ENCODE results near the gene EGFLAM. TPM values are rescaled to one million over a fixed set of nuclear protein-coding genes. Genes with fewer than 3 reads are reported as not detected.

The EGFLAM gene
- total RNA-seq, 2 donors from 2014 or later: 6.4 to 10.2 TPM

- DNase-seq (ENCODE audit: low spot score): no peak
- intact Hi-C loops (cut with DNase I): no loop called here
These were observed 104.4 kb downstream of the EGFLAM start for GRCh38 chr5:38362713-38363112.

DNA sequence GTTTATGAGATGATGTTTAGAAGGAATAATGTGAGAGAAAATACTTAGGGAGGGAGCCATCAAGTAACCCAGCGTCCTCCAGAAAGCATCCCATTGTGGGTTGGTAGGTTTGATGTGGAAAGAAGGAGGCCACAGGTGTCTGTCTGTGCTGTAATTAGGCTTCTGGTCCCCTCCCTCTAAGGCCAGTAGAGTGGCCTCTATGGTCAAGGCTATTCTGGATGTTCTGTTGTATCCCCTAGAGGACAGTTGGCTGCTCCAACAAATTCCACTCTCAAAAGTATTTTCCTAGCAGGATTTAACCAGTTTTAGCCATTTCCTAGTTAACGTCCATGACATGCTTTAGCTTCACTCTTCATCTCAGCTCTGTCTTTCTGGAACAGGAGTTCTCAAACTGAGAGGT is 106.5 kb downstream of the EGFLAM start:
- DNase-seq (ENCODE audit: low spot score): no peak
- intact Hi-C loops (cut with DNase I): no loop called here

DNA sequence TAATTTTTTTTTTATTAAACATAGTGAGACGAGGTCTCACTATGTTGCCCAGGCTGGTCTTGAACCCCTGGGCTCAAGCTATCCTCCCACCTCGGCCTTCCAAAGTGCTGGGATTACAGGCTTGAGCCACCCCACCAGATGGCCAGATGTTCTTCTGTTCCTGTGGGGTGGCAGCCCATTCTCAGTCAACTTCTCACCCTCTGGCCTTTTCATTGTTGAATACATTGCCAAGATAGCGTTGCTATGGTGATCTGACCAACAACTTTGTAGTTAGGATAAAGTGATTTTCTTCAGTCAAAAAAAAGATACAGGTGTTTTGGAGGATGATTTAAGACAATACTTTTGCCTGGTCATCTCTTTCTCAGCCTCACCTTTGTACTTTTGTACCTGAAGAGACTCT is 109.1 kb downstream of the EGFLAM start:
- intact Hi-C loops (cut with DNase I): no loop called here
- DNase-seq (ENCODE audit: low spot score): no peak

- DNase-seq (ENCODE audit: low spot score): no peak
- intact Hi-C loops (cut with DNase I): no loop called here
These were observed 109.6 kb downstream of the EGFLAM start for GRCh38 chr5:38367966-38368365.

GRCh38 chr5:38369692-38370091 is 111.3 kb downstream of the EGFLAM start:
- no peak for DNase-seq (ENCODE audit: low spot score)
- intact Hi-C loops (cut with DNase I): no loop called here

DNA sequence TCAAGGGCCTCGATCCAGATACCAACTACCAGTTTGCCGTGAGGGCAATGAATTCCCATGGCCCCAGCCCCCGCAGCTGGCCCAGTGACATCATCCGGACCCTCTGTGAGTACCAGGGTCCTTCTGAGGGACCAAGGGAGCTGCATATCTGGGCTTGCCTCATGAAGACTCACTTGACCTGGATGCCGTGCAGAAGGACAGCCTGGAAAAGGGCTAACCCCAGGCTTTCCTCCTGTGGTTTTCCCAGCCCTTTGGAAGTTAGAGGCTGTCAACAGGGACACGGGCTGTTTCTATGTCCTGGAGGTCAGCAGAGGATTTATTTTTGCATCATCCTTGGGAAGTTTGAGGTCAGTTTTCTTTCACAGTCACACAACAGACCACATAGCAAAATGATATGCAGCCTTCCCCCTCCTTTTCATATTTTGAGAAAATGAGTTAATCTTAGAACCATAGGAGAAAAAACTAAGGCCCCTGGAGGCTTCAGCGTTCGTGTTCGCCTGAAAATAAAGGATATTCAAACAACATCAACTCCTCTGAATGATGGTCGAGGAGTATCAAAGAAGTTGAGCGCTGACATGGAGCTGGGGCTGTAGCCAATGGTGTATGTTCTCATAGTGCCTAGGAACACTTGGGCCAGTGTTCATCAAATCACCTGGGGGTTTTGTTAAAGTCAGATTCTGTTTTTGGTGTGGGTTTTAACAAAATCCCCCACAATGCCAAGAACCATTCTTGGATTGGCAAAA is 112.2 kb downstream of the EGFLAM start:
- DNase-seq (ENCODE audit: low spot score): no peak
- intact Hi-C loops (cut with DNase I): no loop called here

DNA sequence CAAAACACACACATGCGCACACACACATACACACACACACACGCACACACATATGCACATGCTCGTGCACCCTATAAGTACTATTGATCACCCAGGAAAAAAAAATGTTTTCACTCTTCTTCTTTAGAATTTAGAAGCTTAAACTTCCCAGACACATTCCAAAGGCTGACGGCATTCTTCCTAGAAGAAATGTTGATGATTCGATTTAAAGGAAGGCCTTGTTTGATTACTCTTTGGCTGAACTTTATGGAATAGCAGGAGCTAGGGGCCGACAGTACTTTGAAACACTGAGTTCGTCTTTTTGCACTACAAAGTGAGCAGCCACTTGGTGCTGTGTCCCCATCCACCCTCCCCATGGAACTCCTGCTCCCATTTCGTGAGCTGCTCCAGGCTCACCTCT is 113.2 kb downstream of the EGFLAM start:
- intact Hi-C loops (cut with DNase I): no loop called here
- no peak for DNase-seq (ENCODE audit: low spot score)

GRCh38 chr5:38373743-38374142 is 115.4 kb downstream of the EGFLAM start:
- DNase-seq (ENCODE audit: low spot score): no peak
- intact Hi-C loops (cut with DNase I): no loop called here

DNA sequence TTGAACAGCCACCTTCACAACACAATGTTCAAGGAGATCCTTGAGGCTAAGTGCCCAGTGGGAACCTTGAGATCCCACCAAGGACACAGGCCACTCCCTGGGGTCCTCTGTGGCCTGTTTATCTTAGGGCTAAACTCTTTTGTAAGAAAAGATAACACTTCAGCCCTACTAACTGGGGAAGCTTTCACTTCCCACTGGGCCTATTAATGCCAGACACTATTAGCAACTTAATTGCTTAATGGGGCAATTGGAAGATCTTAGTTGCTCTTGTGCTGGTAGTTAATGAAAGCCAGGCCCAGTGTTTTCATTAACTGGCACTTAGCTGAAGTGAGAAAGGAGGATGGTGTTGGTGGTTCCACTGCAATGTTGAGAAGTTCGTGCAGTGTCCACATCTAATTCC is 117.1 kb downstream of the EGFLAM start:
- intact Hi-C loops (cut with DNase I): no loop called here
- no peak for DNase-seq (ENCODE audit: low spot score)

DNA sequence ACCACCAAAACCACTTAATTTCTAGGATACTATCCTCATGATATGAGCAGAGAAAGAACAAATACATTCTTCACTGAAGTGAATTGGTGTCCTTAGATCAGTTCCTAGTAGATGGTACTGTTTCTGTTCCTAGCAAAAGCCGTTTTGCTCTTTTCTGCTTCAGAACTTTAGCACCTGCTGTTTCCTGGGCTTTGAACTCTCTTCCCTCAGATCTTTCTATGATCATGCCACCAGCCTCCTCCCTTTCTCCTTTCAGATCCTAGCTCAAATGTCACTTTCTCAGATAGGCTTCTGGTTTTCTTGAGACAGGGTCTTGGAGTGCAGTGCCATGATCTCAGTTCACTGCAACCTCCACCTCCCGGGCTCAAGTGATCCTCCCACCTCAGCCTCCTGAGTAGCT is 118.0 kb downstream of the EGFLAM start:
- intact Hi-C loops (cut with DNase I): no loop called here

GRCh38 chr5:38378579-38378978 is 120.2 kb downstream of the EGFLAM start:
- intact Hi-C loops (cut with DNase I): no loop called here

More for the DNA sequence above, 118.0 kb downstream of the EGFLAM start:
- no peak for DNase-seq (ENCODE audit: low spot score)

DNA sequence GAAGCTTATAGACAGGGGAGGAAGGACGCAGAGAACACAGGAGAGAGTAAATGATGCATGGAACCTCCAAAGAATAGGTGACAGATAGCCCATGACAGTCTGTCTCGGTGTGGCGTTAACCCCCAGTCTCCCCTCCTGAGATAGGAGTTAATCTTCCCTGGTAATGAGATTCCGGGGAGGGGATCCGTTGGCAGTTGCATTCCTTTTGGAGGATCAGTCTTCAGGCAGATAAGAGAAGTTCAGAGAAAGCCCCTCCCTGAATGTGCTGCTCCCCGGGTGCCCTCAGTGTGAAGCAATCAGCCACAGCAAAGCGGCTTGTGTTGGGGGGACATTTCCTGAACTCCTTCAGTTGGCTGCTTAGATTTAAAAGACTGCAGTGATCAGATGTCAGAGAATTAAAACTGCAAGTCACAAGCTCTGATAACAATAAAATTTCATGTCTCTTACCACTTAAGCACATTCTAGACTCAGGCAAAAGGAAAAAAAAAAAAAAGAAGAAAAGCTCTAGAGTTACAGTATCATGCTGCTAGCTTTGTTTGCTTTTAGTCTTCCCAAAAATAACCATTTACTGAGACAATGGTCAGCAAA is 121.1 kb downstream of the EGFLAM start:
- intact Hi-C loops (cut with DNase I): no loop called here
- no peak for DNase-seq (ENCODE audit: low spot score)

More at GRCh38 chr5:38378579-38378978, 120.2 kb downstream of the EGFLAM start:
- DNase-seq (ENCODE audit: low spot score): no peak

GRCh38 chr5:38380537-38380936 is 122.2 kb downstream of the EGFLAM start:
- no peak for DNase-seq (ENCODE audit: low spot score)
- intact Hi-C loops (cut with DNase I): loop anchor here in 1 of 2 donors (5.0 kb wide), 1 partner anchor 1267 kb away; no protein-coding TSS in a partner anchor

DNA sequence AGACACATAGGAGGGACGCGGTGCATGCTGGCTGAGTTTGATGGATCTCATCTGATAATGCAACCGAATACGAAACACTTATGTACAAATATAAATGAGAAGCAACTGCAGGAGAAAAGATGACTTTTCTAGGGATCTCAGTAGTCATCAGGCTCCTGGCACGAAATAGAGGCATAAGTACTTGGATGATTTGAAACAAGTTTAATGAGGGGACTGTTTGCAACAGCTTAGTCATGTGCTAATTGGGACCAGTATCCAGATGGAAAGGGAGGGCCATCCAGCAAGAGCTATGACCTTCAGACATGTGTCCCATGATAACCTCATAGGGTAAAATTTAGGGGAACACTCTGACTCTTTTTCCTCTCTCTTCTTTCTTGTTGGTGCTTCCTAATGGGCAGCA is 123.0 kb downstream of the EGFLAM start:
- intact Hi-C loops (cut with DNase I): loop anchor here in 1 of 2 donors (5.0 kb wide), 1 partner anchor 1266 kb away; no protein-coding TSS in a partner anchor
- no peak for DNase-seq (ENCODE audit: low spot score)

DNA sequence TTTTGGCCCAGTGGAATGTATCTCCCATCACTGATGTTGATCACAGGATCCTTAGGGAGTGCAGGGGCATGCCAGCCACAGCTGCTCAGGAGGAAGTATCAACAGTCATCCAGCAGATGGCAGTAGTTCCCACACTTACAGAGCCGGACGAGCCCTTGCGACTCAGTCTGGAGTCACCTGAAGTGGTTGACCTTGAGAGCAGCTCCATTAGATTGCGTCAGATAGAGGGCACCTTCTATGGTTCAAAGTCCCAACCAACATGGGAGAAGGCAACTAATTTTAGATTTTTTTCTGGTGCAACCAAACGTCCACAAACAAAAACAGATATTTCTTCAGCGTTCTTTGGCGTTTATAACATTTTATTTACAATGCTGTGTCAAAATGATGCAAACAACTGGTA is 124.5 kb downstream of the EGFLAM start:
- no peak for DNase-seq (ENCODE audit: low spot score)
- intact Hi-C loops (cut with DNase I): loop anchor here in 1 of 2 donors (5.0 kb wide), 1 partner anchor 1264 kb away; no protein-coding TSS in a partner anchor

- no peak for DNase-seq (ENCODE audit: low spot score)
- intact Hi-C loops (cut with DNase I): loop anchor here in 1 of 2 donors (5.0 kb wide), 1 partner anchor 1264 kb away; no protein-coding TSS in a partner anchor
These were observed 125.3 kb downstream of the EGFLAM start for GRCh38 chr5:38383701-38384100.

DNA sequence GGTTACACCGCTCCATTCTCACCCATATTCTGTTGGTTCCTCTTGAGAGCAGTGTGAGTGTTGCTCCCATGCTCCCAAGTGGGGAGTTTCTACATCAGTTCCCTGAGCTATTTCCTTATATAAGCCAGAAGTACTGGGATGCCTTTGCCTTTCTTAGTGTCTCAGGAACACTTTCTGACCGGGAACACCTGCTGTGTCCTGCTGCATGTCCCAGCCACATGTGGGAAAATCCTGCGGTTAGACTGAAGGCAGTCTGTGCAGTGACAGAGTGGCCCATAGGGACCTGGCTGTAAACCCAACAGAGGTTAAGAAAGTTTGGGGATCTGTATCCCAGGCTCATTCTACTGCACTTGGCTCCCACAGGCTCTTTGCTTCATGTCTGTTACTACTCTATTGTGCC is 126.0 kb downstream of the EGFLAM start:
- DNase-seq (ENCODE audit: low spot score): no peak
- intact Hi-C loops (cut with DNase I): loop anchor here in 1 of 2 donors (5.0 kb wide), 1 partner anchor 1263 kb away; no protein-coding TSS in a partner anchor

DNA sequence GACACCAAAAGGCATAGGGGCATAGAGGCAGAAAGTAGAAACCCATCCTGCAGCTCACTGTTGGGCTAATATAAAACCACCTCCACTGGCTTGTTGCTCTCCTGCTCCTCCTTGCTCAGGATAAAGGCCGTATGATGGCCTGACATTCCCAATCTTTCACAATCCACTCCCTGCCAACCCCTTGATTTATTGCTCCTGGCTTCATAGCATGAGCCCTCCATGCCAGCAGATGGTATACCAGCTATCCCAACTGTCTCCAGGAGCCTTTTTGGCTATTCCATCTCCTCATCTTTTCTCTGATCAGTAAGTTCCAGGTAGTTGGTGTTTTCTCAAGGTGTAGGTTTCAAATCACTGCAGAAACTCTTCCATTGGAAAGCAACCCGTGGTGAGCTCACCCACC is 128.8 kb downstream of the EGFLAM start:
- DNase-seq (ENCODE audit: low spot score): no peak
- intact Hi-C loops (cut with DNase I): no loop called here

DNA sequence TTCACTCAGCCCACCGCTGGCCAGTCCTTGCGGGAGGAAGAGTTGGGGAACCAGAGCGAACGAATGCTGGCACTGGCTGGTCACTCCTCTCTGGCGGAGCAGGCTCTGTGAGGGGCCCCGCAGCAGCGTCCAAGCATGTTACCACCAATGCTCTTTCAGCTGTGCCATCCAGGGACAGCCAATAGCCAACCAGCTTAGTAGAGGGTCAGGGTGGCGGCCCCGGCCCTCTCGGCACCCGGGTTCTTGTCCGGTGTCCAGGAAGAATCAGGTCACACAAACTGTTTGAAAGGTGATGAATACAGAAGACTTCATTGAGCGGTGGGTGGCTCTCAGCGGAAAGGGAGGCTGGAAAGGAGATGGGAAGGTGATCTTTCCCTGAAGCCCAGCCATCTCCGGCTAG is 135.3 kb downstream of the EGFLAM start:
- DNase-seq (ENCODE audit: low spot score): no peak
- intact Hi-C loops (cut with DNase I): loop anchor here in 1 of 2 donors (1.0 kb wide), 1 partner anchor 16 kb away; no protein-coding TSS in a partner anchor

DNA sequence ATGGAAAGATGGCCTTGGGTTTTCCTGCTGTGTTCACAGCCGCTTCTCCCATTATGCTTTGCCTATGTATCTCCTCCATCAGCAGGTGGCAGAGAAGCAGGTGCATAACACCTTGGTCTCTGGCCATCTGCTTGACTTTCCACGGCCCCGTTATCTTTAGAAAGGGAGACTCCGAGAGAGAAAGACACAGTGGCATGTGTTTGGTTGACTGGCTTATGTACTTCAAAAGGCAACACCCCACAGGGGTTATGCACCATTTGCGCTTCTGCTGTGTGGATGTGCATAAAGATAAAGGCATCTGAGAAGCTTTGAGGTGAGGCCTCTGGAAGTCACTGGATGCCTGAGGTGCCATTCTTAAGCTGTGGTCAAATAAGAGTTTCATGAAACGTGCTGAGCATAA is 138.4 kb downstream of the EGFLAM start:
- intact Hi-C loops (cut with DNase I): no loop called here
- DNase-seq (ENCODE audit: low spot score): no peak

GRCh38 chr5:38400365-38400764 is 142.0 kb downstream of the EGFLAM start:
- intact Hi-C loops (cut with DNase I): no loop called here
- no peak for DNase-seq (ENCODE audit: low spot score)

Data from posterior vena cava (tissue), 2 donors.